VCaP (cell line): ENCODE measurements around the gene PTCHD4.

ENCODE experiments used
- H3K27ac ChIP-seq: fragments of 450-650 bp; 2 replicates; pipeline ENCODE4 v1.5.1; 2017
- TF ChIP-seq, protein P1 (sequence below): fragments of 450-650 bp; conservative IDR thresholded peaks from 2 replicates; pipeline ENCODE4 v1.5.1; 2017; ENCODE audit warnings: mild to moderate bottlenecking, moderate library complexity

The PTCHD4 gene

DNA sequence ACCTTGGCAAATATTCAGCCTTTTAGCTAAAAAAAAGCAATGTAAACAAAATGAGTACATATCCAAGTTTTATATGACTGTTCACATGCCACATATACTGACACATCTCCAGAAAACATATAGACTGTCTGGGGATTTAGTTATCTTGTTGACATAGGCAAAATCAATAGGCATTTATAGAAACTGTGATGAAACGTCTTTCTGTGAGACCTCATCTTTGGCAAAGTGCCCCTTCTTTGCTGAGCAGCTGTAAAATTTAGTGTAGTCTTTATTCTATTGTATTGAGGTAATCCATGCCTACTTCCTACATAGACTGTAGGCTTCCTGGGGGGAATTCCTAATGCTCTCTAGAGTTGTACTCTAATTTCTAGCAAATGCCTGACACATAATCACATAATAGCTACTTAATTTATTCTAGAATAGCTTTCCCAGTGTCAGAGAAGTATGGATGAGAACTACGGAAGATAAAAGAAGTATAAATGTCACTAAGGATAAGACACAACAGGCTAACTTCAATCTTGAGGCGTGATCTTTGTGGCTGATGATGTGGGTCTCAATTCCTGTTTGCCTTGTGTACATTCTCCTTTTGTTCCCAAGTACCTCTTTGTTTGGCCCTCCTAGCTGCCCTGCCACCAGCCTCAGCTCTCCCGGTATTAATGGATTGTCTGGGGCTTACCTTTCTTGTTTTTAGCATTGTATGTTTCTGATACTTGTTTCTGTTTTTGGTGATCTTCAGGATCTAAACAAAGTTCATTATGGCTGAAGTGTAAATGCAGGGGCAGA lies 30.6 kb downstream of the PTCHD4 start:
- H3K27ac ChIP-seq, result no peak overlapping the region
- TF ChIP-seq, protein P1, sequence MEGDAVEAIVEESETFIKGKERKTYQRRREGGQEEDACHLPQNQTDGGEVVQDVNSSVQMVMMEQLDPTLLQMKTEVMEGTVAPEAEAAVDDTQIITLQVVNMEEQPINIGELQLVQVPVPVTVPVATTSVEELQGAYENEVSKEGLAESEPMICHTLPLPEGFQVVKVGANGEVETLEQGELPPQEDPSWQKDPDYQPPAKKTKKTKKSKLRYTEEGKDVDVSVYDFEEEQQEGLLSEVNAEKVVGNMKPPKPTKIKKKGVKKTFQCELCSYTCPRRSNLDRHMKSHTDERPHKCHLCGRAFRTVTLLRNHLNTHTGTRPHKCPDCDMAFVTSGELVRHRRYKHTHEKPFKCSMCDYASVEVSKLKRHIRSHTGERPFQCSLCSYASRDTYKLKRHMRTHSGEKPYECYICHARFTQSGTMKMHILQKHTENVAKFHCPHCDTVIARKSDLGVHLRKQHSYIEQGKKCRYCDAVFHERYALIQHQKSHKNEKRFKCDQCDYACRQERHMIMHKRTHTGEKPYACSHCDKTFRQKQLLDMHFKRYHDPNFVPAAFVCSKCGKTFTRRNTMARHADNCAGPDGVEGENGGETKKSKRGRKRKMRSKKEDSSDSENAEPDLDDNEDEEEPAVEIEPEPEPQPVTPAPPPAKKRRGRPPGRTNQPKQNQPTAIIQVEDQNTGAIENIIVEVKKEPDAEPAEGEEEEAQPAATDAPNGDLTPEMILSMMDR, result no peak

DNA sequence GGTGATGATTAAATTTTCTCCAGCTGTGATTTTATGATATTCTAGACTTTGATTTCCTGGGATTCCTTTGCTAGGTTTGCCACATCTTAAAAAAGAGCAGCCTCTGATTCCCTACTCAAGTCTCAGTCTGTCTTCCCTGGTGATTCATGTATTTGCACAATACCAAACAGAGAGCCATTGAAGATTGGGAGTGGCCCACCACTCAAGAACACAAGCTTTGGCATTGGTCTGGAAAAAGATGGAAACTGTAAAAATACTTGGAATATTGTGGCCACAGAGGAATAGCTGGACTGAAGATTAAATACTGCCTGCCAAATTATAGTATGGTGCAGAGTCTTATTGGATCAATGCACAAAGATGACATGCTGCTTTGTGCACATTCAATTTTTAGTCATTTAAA lies 32.9 kb downstream of the PTCHD4 start:
- TF ChIP-seq, protein P1, result no peak
- H3K27ac ChIP-seq, result no peak overlapping the region

DNA sequence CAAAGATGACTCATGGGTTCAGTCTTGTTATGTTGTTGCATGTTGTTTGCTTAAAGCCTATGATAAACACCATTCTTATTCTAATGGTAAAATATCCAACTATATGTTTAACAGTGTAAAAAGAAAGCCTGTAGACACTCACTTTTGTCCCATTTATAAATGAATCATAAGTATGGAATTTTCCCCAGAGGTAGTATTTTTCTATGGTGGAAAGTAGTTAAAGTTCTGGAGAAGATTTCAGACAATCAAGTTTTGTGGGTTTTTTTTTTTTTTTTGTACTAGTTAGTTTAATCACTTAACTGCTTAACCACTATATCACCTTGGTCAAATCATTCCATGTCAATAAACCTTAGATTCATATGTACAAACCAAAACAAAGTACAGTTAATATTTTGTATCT lies 35.8 kb downstream of the PTCHD4 start:
- H3K27ac ChIP-seq, result no peak overlapping the region
- TF ChIP-seq, protein P1, result no peak

DNA sequence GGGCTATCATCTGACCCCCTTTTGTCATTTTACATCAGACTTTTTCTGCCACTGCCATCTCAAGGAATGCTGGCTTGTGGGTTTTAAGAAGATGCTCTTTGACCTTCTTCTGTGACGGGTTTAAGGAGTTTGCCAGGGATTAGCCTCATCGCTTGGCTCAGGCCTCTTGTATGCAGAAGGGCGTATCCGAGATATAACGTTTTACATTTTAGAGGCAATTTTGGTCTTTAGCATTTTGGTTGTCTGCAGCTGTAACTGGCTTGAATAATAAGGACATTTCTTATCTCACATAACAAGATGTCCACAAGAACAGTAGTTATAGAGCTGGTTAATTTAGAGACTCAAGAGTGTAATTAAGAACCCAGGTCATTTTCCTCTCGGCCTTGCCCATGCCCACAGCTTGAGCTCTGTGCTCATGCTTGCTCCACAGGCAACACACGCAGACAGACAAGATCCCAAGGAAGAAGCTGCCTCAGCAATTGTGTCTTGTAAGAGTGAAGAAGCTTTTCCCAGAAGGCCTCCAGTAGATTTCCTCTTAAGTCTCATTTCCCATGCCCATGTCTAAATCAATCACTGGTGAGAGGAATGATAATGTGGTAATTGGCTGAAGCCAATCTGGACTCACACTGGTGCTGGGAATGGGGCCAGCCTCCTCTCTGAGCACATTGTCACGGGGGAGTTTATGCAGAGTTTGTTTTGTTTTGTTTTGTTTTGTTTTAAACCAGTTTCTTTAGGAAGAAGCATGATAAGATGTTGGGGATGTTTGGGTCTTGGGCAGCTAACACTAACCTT lies 36.8 kb downstream of the PTCHD4 start:
- H3K27ac ChIP-seq, result no peak overlapping the region
- TF ChIP-seq, protein P1, result no peak

DNA sequence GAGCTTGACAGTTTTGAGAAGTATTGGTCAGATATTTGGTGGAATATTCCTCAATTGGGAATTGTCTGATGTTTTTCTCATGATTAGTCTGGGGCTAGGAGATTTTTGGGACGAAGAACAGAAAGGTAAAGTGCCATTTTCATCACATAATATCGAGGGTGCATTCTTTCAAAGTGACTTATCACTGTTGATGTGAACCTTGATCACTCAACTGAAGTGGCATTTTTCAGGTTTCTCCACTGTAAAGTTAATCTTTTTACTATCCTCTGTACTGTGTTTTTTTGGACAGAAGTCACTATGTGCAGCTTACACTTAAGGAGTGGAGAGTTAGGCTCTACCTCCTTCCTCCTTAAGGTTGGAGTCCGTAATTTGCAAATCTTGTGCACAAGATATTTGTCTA lies 39.2 kb downstream of the PTCHD4 start:
- TF ChIP-seq, protein P1, result no peak
- H3K27ac ChIP-seq, result no peak overlapping the region

DNA sequence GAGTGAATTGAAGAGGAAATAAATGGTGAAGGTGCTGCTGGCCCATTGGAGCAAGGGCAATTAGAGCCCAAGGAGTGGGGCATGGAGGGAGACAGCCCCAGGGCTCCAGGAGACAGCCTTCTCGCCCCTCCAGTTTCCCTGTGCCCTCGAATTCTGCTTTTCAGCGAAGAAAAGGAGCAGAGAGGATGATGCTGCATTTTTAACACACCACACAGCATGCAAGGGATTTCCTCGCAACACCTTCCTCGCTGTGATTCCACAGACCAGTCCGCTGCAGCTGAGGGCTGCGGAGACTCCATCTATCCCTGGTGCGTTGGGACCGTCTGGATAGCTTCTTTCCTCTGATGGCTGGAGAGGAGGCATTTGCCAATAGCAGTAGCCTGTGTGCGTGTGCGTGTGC lies 41.7 kb downstream of the PTCHD4 start:
- TF ChIP-seq, protein P1, result no peak
- H3K27ac ChIP-seq, result no peak overlapping the region
